ENCODE results near the gene CNR2. TPM values are rescaled to one million over a fixed set of nuclear protein-coding genes. Genes with fewer than 3 reads are reported as not detected.
"Not testable (repeated sequence)": the region's sequence is repeated elsewhere in the genome, so short reads cannot be mapped to it uniquely, and the experiment has no call there.

The CNR2 gene
- total RNA-seq, 1 donor from 2014 or later = not detected

DNA sequence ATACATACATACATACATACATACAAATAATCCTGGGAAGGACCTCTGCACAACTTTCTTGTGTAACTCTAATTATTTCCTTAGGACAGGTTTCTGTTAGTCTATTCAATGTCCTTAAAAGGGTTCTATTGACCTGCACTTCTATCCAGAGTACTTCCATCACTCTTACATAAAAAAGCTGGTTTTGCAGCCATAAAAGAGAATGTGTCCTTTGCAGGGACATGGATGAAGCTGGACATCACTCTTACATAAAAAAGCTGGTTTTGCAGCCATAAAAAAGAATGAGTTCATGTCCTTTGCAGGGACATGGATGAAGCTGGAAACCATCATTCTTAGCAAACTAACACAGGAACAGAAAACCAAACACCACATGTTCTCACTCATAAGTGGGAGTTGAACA lies 61.8 kb downstream of the CNR2 start:
- DNase-seq; intact Hi-C loops (cut with micrococcal nuclease); ATAC-seq: not testable (repeated sequence)

GRCh38 chr1:23848673-23849616 lies 64.2 kb downstream of the CNR2 start:
- intact Hi-C loops (cut with micrococcal nuclease) = no loop called here

DNA sequence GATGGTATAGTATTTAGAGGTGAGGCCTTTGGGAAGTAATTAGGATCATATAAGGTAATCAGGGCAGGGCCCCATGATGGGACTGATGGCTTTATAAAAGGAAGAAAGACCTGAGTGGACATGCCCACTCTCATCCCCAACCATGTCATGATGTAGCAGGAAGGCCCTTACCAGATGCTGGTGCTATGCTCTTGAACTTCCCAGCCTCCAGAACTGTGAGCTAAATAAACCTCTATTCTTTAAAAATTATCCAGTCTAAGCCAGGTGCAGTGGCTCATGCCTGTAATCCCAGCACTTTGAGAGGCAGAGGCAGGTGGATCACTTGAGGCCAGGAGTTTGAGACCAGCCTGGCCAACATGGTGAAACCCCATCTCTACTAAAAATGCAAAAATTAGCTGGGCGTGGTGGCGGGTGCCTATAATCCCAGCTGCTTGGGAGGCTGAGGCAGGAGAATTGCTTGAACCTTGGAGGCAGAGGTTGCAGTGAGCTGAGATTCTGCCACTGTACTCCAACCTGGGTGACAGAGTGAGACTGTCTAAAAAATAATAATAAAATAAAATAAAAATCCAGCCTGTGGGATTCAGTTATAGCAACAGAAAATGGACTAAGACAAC lies 65.6 kb downstream of the CNR2 start:
- DNase-seq; intact Hi-C loops (cut with micrococcal nuclease); ATAC-seq: not testable (repeated sequence)

More at GRCh38 chr1:23848673-23849616, 64.2 kb downstream of the CNR2 start:
- DNase-seq (peak; percentile 45), ATAC-seq (peak; percentile 93)

DNA sequence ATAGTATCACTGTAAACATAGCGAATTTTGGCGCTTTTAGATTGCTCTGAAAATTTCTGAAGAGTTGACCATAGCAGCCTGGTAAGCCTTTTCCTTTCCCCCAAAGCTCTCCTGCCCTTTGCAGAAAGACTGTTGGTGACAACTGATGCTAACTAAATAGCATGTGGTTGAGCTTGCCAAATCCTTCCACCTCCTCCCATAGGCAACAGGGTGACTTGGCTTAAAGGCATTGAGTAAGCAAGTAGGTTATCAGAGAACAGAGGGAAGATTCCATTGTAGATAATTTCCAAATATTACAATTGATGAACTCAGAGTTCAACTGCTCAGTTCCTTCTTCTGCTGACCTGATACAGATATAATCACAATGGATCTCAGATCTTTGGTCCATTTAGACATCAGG lies 68.0 kb downstream of the CNR2 start:
- no peak for ATAC-seq
- intact Hi-C loops (cut with micrococcal nuclease) = no loop called here
- no peak for DNase-seq

DNA sequence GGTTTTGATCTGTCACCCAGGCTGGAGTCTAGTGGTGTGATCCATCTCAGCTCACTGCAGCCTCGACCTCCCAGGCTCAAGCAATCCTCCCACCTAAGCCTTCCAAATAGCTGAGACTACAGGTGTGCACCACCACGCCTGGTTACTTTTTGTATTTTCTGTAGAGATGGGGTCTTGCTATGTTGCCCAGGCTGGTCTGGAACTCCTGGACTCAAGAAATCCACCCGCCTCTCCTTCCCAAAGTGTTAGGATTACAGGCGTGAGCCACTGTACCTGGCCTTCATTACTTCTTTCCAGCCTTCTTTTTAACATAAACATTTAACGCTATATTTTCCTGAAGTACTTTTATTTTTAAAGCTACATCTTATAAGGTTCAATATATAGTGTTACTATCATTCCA lies 69.5 kb downstream of the CNR2 start:
- ATAC-seq (no peak), DNase-seq (no peak)
- intact Hi-C loops (cut with micrococcal nuclease) = no loop called here

DNA sequence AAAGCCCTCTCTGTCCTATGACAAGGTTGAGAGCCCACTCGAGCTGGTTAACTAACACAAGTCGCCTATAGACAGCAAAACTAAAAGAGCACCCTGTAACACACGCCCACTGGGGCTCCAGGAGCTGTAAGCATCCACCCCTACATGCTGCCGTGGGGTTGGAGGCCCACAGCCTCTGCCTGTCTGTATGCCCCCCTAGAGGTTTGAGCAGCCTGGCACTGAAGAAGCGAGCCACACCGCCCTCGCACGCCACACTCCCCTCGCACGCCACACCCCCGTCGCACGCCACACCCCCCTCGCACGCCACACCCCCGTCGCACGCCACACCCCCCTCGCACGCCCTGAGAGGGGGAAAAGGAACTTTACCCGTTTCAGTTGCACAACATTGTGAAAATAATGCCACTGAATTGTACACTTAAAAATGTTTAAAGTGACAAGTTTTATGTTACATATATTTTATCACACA lies 74.7 kb downstream of the CNR2 start:
- DNase-seq (peak; percentile 74), ATAC-seq (peak; percentile 100)
- intact Hi-C loops (cut with micrococcal nuclease) = no loop called here

GRCh38 chr1:23837908-23838307 lies 75.3 kb downstream of the CNR2 start:
- DNase-seq = no peak
- peak; percentile 15 for ATAC-seq
- intact Hi-C loops (cut with micrococcal nuclease) = no loop called here

- intact Hi-C loops (cut with micrococcal nuclease) = no loop called here
- ATAC-seq = no peak
- DNase-seq = no peak
Measured at GRCh38 chr1:23836037-23836436, 77.1 kb downstream of the CNR2 start.

GRCh38 chr1:23834156-23834555 lies 79.0 kb downstream of the CNR2 start:
- ATAC-seq; DNase-seq; intact Hi-C loops (cut with micrococcal nuclease): not testable (repeated sequence)

DNA sequence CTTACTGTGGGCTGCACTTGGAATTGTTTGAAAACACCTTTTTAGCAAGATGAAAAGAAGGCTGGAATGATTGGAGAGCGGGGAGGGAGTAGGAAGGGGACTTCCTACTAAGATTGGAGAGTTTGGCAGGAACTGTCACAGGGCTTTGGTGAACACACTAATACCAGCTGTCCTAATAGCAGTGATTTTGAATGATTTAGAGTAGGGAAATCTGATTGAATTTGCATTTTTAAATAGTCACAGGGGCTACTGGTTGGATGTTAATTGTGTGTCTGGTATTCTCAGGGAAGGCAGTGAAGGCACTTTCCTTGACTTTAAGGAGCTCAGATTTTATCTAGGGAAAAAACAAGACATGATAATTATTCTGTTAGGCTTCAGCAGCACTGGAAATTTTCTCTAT lies 85.4 kb downstream of the CNR2 start:
- intact Hi-C loops (cut with micrococcal nuclease) = no loop called here
- DNase-seq (no peak), ATAC-seq (no peak)

DNA sequence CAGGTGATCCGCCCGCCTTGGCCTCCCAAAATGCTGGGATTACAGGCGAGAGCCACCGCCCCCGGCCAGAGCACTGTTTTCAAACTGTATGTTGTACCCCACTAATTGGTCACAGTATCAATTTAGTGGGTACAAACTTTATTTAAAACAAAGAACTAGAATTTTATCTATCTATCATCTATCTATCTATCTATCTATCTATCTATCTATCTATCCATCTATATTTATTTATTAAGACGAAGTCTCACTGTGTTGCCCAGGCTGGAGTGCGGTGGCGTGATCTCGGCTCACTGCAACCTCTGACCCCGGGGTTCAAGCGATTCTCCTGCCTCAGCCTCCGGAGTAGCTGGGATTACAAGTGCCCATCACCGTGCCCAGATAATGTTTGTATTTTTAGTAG lies 86.6 kb downstream of the CNR2 start:
- ATAC-seq; intact Hi-C loops (cut with micrococcal nuclease): not testable (repeated sequence)

DNA sequence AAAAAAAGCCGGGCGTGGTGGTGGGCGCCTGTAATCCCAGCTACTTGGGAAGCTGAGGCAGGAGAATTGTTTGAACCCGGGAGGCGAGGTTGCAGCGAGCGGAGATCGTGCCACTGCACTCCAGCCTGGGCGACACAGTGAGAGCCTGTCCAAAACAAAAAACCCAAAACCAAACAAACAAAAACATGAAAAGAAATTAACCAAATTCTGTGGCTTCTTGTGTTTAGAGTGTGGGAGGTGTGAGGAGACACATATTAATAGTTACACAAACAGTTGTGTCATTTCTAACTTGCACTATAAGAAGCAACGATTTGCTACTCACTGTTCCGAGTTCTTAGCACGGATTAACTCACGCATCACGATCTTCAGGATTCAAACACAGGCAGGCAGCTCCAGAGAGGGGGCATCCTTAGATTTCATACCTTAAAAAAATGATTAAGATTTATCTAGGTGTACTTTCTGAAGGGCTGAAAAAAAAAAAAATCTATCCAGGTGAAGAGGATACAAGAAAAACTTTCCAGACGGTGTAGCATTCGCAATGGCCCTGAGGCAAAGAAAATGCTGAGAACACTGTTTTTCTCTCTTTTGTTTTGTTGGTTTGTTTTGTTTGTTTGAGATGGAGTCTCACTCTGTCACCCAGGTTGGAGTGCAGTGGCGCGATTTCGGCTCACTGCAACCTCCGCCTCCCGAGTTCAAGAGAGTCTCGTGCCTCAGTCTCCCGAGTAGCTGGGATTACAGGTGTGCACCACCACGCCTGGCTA lies 87.2 kb downstream of the CNR2 start:
- DNase-seq = no peak
- no peak for ATAC-seq
- intact Hi-C loops (cut with micrococcal nuclease) = no loop called here

More for the DNA sequence above, 86.6 kb downstream of the CNR2 start:
- not testable (repeated sequence) for DNase-seq

DNA sequence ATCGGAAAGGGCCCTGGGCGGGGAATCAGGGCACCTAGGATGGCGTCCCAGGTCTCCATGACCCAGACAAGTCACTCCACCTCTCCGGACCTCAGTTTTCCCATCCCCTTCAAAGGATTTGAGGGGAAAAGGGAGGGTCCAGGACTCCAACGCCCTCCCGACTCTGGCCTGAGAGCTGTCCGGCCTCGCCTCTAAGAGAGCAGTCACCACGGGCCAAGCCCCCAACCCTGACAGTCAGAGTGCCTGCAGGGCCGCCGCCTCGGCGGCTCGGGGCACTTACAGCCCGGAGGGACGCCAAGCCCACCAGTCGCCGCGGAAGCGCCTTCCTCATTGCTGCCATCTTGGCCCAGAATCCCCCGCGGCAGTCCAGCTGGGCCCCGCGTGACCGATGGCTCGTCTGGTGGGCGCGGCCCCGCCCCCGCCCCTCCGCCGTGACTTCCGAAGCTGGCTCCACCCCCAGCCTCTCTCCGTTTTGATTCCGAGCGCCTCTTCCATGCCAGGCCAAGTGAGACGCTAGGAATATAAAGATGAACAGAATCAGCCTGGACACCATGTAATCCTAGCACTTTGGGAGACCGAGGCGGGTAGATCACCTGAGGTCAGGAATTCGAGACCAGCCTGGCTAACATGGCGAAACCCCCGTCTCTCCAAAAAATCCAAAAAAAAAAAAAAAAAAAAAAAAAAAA lies 87.9 kb downstream of the CNR2 start, which contains the start of gene HMGCL:
Gene HMGCL, minus strand, starts transcription at position 354 of the 686 bp plus-strand sequence. Its CDS starts 14 bp downstream, at position 340.
- ATAC-seq (peak; percentile 100), DNase-seq (peak; percentile 96)
- intact Hi-C loops (cut with micrococcal nuclease) = no loop called here

DNA sequence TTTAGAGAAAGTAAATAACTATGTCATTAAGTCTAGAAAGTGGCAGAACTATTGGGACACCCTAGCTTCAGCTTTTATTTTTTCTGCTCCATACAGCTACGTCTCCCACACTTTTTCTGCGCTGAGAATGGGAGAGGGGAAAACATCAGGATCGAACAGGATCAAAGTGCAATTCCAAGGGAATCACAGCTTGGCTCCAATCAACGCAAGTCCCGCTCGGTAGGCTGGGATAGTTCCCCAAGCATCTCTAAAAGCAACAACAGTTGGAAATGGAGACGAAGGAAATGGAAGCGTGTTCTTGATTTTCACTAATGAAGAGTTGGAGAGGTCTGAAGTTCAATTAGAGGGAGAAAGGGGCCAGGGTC lies 88.5 kb downstream of the CNR2 start:
- ATAC-seq (no peak), DNase-seq (no peak)
- intact Hi-C loops (cut with micrococcal nuclease) = no loop called here

GRCh38 chr1:23823767-23824166 lies 89.4 kb downstream of the CNR2 start:
- no peak for ATAC-seq
- DNase-seq = no peak
- intact Hi-C loops (cut with micrococcal nuclease) = no loop called here

Measured in left ventricle myocardium superior (tissue), 1 donor.